GM19324 (cell line): ENCODE measurements around the gene HPN.
"Not testable (repeated sequence)": the region's sequence is repeated elsewhere in the genome, so short reads cannot be mapped to it uniquely, and the experiment has no call there.

Experiments
- ATAC-seq: cut with Tn5 transposase; IDR thresholded peaks from one replicate; pipeline ENCODE4 v1.9.1; 2021; ENCODE audit warnings: mild to moderate bottlenecking, moderate library complexity; ENCODE audit not compliant: unreplicated experiment, low FRiP score

The HPN gene

GRCh38 chr19:35026418-35026817 is 15.1 kb upstream of the HPN start:
- ATAC-seq: no peak

GRCh38 chr19:35027009-35027408 is 14.5 kb upstream of the HPN start:
- no peak for ATAC-seq

- ATAC-seq: no peak
Measured at GRCh38 chr19:35027851-35028599, 13.5 kb upstream of the HPN start.

DNA sequence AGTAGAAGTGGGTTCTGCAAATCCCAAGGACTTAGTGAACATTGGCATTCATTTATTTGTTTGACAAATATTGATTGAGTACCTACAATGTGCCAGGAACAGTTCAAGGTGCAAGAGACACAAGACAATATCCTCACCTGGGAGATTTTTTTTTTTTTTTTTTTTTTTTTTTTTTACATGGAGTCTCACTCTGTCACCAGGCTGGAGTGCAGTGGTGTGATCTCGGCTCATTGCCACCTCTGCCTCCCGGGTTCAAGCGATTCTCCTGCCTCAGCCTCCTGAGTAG is 13.0 kb upstream of the HPN start:
- not testable (repeated sequence) for ATAC-seq

- not testable (repeated sequence) for ATAC-seq
Measured at GRCh38 chr19:35029275-35029736, 12.2 kb upstream of the HPN start.

- no peak for ATAC-seq
Measured at GRCh38 chr19:35029737-35030256, 11.7 kb upstream of the HPN start.

- ATAC-seq: no peak
Measured at GRCh38 chr19:35030257-35031071, 11.1 kb upstream of the HPN start, which contains the start of gene SCN1B. TSS of gene SCN1B (plus strand) at chr19:35030470. CDS start at chr19:35030821, 351 bp downstream.

- ATAC-seq: no peak
Measured at GRCh38 chr19:35031072-35031881, 10.2 kb upstream of the HPN start.

DNA sequence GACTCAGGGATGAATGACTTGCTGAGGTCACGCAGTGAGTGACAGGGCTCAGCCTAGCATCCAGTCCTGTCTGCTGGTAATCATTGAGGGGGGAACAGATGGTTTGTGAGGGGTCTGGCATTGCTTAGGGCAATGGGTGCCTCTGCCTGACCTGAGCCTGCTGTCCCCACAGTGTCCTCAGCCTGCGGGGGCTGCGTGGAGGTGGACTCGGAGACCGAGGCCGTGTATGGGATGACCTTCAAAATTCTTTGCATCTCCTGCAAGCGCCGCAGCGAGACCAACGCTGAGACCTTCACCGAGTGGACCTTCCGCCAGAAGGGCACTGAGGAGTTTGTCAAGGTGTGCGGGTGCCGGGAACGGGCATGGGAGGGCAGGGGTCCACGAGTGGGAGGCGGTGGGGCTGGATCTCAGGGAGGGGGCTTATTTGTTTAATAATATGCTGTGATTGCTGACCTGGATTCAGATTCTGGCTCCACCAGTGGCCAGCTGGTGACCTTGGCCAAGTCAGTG is 9.1 kb upstream of the HPN start:
- no peak for ATAC-seq

GRCh38 chr19:35033067-35034004 is 8.2 kb upstream of the HPN start:
- no peak for ATAC-seq

- ATAC-seq: no peak
Measured at GRCh38 chr19:35034005-35034502, 7.5 kb upstream of the HPN start.

DNA sequence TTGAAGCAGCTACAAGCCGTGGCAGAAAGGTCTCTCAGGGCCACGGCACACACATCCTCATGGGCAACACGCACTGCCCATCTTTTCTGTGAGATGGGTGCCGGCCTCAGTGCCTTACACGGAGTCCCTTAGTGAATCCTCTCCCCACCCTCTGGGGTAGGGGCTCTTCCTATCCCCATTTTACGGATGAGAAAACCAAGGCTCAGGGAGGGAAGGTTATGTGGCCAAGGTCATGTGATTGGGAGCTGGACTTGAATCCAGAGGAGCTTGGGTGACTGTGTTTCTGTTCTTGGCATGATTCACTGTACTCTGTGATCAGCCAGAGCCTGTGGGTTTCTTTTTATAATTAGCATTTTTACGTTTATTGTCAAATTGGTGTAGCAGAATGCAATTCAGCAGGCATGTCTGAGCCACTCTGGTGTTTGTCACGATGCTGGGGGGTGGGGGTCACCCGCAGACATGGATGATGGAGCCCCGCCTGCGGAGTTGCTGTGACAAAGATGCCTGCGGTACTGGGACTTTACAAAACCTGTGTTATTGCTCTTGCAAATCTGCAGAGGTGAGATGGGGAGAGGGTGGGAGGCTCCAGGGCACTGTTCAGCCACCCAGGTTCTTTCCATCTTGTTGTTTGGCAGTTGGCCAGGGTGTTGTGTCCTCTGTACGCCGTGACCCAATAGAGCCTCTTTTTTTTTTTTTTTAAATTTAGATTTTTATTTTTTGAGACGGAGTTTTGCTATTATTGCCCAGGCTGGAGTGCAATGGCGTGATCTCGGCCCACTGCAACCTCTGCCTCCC is 6.7 kb upstream of the HPN start:
- ATAC-seq: no peak

DNA sequence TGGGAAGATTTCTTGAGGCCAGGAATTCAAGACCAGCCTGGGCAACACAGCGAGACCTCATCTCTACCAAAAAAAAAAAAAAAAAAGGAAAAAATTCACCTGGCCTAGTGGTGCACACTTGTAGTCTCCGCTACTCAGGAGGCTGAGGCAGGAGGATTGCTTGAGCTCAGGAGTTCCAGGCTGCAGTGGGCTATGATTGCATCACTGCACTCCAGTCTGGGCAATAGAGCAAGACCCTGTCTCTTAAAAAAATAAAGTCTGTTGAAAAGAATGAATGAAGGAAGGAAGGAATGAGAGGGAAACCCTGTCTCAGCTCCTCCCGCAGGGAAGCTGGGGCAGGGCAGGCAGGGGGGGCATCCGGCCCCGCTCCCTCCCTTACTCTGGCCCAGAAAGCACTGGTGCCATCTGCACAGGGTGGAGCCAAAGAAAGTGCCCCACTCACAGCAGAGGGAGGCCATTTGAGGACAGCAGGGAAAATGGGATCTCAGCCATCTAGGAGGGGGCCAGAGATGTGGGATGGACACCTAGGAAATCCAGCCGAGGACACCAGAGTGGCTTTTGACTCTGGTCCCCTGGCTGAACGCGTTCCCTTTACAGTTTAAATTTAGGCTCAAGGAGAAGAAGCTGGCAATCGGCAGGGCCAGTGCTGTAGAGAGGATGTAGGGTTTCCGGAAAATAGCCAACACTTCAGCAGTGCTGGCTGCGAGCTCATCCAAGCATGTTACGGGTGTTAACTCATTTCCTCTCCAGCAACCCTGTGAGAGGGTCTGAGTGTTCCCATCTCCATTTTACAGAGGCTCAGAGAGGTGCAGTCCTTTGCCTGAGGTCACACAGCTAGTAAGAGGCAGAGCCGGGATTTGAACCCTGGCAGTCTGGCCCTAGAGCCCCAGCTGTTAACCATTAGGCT is 3.6 kb upstream of the HPN start:
- ATAC-seq: no peak

DNA sequence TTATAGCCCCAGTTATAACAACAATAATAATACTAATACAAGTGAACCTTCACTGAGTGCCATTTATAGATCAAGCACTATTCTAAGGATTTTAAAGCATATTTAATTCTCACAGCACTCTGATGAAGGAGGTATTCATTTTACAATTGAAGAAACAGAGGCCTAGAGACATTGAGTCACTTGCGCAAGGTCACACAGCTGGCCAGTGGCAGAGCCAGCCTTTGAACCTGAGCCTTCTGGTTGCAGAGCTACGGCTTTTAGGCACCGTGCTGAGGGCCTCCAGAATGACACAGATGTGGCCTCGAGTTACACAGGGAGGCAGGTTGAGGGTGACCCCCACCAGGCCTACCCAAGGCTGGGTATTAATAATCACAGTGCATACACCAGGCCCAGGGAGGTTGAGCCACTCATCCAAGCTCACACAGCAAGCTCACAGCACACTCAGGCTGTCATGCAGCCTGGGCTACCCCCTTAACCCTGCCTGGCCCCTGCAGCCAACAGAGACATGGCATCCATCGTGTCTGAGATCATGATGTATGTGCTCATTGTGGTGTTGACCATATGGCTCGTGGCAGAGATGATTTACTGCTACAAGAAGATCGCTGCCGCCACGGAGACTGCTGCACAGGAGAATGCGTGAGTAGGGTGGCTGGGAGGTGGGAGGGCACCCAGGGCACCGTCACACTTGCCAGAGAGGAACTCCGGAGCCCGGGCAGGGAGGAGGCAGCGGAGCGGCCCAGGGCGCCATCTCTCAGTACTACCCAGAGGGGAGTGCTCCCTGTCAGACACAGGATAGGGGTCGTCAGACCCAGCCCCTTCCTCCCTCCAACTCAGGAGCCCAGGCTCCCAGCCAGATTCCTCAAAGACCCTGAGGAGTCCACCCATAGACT is 2.7 kb upstream of the HPN start:
- no peak for ATAC-seq

GRCh38 chr19:35039881-35040825 is 1.4 kb upstream of the HPN start:
- ATAC-seq: no peak
